ENCODE results near the gene RAI1.
"Not testable (repeated sequence)": the region's sequence is repeated elsewhere in the genome, so short reads cannot be mapped to it uniquely, and the experiment has no call there.

Gene RAI1, protein sequence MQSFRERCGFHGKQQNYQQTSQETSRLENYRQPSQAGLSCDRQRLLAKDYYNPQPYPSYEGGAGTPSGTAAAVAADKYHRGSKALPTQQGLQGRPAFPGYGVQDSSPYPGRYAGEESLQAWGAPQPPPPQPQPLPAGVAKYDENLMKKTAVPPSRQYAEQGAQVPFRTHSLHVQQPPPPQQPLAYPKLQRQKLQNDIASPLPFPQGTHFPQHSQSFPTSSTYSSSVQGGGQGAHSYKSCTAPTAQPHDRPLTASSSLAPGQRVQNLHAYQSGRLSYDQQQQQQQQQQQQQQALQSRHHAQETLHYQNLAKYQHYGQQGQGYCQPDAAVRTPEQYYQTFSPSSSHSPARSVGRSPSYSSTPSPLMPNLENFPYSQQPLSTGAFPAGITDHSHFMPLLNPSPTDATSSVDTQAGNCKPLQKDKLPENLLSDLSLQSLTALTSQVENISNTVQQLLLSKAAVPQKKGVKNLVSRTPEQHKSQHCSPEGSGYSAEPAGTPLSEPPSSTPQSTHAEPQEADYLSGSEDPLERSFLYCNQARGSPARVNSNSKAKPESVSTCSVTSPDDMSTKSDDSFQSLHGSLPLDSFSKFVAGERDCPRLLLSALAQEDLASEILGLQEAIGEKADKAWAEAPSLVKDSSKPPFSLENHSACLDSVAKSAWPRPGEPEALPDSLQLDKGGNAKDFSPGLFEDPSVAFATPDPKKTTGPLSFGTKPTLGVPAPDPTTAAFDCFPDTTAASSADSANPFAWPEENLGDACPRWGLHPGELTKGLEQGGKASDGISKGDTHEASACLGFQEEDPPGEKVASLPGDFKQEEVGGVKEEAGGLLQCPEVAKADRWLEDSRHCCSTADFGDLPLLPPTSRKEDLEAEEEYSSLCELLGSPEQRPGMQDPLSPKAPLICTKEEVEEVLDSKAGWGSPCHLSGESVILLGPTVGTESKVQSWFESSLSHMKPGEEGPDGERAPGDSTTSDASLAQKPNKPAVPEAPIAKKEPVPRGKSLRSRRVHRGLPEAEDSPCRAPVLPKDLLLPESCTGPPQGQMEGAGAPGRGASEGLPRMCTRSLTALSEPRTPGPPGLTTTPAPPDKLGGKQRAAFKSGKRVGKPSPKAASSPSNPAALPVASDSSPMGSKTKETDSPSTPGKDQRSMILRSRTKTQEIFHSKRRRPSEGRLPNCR (N-terminal part only)

DNA sequence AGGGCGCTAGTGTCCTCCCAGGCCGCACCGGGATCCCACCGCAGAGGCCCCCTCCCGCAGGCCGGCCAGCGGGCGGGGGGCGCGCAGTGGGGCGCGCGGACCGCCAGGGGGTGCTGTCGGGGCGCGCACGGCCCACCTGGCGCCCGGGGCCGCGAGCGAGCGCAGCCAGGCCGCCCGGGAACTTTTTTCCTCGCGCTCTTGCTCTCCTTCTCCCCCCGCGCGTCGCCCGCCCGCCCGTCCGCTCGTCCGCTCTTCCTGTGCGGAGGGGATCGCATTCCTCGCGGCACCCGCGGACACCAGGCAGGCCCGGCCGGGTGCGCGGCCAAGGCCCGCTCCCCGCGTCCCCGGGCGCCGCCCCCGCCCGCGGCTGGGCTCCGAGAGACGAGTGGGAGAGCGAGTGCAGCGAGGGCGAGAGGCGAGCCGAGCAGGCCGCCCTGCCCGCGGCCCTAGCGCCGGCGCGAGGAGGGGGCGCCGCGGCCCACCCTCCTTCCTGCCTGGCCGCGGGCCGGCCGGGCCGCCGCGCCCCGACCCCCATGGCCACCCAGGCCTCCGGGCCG is at the start of gene RAI1:
TSS of gene RAI1 (plus strand) at position 272 of the 557 bp plus-strand sequence. CDS start 111,491 bp downstream, outside the sequence.
- peak; percentile 91 for DNase-seq (ENCODE audit: low read depth)

DNA sequence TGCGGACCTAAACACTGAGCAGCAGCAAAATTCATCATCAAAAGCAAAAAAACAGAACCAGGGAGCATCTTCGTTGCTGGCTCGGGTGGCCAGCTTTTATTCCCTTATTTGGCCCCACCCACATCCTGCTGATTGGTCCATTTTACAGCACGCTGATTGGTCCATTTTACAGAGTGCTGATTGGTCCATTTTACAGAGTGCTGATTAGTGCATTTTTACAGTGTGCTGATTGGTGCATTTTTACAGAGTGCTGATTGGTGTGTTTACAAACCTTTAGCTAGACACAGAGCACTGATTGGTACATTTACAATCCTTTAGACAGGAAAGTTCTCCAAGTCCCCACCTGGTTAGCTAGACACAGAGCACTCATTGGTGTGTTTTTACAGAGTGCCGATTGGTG is 48.6 kb upstream of the RAI1 start:
- DNase-seq (ENCODE audit: low read depth), result peak; percentile 19

DNA sequence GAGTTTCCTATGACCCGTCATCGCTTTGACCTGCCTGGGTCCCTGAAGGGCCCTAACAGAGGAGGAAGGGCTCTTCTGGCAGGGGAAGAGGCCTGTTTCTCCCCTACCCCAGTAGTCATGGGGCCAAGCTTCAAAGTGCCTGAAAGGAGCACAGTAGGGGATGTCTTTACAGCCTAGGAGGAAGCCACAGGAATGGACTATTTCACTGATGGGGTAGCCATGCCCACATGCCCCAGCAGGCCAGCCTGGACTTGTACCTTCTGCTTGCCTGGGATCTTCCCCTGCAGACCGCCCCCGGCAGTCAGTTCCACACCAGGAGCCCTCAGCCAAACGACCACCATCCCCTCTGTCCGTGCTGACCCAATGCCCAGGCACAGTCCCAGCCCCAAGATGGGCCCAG is 47.9 kb upstream of the RAI1 start:
- no peak for DNase-seq (ENCODE audit: low read depth)

DNA sequence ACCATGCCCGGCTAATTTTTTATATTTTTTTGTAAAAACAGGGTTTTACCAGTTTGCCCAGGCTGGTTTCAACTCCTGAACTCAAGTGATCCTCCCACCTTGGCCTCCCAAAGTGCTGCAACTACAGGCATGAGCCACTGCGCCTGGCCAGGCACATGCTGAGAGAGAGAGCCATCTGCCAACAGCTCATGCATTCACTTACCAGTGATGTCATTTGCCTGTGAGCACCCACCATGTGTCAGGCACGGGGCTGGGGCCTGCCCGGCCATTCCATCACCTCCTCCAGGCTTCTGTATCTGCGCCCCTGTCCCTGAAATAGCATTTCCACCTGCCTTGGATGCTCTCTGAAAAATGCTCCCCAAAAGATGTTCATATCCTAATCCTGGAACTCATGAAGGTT is 46.1 kb upstream of the RAI1 start:
- peak; percentile 24 for DNase-seq (ENCODE audit: low read depth)

DNA sequence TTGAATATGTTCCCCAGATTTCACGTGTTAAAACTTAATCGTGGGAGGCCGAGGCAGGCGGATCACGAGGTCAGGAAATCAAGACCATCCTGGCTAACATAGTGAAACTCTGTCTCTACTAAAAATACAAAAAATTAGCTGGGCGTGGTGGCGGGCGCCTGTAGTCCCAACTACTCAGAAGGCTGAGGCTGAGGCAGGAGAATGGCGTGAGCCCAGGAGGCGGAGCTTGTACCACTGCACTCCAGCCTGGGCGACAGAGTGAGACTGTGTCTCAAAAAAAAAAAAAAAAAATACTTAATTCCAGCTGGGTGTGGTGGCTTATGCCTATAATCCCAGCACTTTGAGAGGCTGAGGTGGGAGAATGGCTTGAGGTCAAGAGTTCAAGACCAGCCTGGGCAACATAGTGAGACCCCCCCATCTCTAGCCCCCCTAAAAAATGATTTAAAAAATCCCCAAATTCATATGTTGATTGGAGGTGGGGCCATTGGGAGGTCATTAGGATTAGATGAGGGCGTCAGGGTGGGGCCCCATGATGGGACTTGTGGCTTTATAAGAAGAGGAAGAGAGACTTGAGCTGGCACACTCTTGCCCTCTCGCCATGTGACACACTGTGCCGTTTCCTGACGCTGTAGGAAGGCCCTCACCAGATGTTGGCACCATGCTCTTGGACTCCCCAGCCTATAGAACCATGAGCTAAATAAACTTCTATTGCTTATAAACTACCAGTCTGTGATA is 45.6 kb upstream of the RAI1 start:
- not testable (repeated sequence) for DNase-seq (ENCODE audit: low read depth)

DNA sequence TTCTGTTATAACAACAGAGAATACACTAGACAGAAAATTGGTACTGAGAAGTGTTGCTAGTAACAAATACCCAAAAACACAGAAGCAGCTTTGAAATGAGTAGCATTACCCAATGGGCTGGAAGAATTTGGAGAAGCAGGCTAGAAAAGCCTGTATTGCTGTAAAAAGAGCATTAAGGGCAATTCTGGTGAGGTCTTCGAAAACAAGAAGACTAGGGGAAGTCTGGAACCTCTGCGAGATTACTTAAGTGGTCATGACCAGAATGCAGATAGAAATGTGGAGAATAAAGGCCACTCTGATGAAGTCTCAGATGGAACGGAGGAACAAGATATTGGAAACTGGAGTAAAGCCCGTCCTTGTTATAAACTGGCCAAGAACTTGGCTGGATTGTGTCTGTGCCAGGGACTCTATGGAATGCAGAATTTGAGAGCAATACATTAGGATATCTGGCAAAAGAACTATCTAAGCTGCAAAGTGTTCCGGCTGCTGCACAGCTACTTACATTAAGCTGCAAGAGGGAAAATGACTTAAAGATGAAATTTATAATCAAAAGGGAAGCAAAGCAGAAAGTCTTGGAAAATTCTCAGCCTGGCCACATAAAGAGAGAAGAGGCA is 44.9 kb upstream of the RAI1 start:
- no peak for DNase-seq (ENCODE audit: low read depth)

DNA sequence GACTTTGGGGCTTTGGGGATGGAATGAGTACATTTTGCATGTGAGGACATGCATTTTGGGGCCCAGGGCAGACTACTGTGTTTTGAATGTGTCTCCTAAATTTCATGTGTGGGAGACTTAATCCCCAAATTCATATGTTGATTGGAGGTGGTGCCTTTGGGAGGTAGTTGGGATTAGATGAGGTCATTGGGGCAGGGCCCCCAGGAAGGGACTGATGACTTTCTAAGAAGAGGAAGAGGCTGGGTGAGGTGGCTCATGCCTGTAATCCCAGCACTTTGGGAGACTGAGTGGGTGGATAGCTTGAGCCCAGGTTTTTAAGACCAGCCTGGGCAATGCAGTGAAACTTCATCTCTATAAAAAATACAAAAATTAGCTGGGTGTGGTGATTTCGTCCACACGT is 42.8 kb upstream of the RAI1 start:
- no peak for DNase-seq (ENCODE audit: low read depth)

DNA sequence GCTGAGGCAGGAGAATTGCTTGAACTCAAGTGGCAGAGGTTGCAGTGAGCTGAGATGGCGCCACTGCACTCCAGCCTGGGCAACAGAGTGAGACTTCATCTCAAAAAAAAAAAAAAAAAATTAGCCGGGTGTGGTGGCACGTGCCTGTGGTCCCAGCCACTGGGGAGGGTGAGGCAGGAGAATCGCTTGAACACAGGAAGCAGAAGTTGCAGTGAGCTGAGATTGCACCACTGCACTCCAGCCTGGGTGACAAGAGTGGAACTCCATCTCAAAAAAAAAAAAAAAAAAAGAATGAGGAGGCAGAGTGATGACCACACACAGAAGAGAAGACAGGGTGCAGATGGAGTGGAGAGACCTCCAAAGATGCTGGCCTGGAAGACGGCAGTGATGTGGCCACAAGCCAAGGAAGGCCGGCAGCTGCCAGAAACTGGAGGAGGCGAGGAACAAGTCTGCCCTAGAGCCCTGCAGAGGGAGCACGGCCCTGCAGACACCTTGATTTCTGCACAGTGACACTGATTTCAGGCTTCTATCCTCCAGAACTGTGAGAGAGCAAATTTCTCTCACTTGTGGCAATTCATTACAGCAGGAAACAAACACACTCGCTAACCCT is 41.5 kb upstream of the RAI1 start:
- DNase-seq (ENCODE audit: low read depth), result not testable (repeated sequence)

DNA sequence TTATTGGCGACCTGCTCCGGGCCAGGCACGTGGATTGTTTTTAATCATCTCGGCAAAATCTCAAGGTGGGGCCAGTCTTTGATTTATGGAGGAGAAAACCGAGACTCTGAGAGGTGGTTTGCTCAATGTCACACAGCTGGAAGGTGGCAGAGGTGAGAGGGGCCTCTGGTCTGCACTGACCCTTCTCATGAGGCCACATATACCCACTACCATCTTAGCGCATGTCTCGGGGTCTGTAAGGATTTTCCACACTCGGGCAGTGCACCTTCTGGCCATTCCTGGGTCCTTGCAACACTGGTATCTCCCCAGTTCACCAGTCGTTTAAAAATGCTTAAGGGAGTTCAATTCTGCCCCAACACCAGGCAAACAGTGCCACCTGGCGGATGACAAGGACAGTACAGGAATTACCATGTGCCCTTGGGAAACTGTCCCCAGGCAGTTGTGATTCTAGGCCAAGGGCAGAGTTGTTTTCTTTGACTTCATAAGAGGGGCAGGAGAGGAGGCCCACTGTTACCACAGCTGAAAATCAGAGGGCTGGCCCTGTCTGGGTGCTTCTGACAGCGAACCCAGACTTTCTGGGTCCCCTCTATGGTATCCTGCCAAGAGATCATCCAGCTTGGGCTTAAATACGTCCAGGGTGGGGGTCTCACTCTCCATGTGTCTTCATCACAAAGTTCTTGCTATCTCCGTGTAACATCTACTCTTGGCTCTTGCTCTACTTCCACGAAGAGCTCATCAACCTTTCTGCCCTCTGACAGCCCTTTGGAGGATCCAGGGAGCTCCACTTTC is 39.4 kb upstream of the RAI1 start:
- DNase-seq (ENCODE audit: low read depth), result peak; percentile 79

DNA sequence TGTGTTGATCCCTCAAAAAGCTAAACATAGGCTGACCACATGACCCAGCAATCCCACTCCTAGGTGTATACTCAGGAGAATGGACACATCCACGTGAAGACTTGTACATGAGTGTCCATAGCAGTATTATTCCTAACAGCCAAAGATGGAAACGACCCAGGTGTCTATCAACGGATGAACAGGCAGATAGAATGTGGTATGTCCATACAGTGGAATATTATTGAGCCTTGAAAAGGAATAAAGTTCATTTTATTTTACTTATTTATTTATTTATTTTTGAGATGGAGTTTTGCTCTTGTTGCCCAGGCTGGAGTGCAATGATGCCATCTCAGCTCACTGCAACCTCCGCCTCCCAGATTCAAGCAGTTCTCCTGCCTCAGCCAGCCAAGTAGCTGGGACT is 36.1 kb upstream of the RAI1 start:
- DNase-seq (ENCODE audit: low read depth), result not testable (repeated sequence)

DNA sequence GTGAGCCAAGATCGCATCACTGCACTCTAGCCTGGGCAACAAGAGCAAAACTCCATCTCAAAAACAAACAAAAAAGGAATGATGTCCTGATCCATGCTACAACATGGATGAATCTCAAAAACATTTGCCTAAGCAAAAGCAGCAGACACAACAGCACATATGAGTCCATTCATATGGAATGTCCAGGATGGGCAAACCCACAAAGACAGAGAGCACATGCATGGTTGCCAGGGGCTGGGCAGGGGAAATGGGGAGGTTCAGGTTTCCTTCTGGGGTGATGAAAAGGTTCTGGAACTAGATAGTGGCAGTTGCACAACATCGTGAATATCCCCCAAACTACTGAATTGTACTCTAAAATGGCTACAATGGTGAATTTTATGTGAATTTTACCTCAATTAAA is 35.3 kb upstream of the RAI1 start:
- no peak for DNase-seq (ENCODE audit: low read depth)

DNA sequence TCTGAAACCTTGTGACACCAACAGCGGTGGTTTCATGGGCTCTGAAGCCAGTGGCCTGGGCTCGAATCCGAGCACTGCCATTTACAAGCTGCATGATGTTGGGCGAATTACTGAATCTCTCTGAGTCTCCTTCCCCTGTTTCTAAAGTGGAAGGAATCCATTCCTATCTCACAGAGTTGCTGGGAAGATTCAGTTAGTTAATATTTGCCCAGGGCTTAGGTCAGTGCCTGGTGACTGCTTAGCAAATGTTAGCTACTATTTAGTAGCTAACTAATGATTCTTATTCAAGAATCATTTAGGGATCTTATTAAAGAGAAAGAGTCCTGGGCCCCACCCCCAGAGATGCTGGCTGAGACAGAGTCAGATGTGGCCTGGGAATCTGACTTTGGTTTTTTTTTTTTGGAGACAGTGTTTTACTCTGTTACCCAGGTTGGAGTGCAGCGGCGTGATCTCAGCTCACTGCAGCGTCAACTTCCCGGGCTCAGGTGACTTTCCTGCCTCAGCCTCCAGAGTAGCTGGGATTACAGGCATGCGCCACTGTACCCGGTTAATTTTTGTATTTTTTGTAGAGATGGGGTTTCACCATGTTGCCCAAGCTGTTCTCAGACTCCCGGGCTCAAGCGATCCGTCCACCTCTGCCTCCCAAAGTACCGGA is 33.6 kb upstream of the RAI1 start:
- DNase-seq (ENCODE audit: low read depth), result no peak

DNA sequence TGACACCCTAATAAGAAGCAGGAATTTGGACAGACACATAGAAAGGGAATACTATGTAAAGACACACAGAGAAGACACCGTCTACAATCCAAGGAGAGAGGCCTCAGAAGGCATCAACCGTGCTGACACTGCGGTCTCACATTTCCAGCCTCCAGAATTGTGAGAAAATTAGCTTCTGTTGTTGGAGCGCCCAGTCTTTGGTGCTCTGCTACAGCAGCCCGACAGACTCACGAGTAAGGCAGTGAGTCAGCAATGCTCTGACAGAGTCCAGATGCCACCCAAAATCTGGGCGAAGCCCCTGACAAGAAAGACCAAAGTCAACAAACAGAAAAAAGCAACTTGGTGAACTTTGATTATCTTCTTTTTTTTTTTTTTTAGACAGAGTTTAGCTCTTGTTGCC is 32.5 kb upstream of the RAI1 start:
- no peak for DNase-seq (ENCODE audit: low read depth)

DNA sequence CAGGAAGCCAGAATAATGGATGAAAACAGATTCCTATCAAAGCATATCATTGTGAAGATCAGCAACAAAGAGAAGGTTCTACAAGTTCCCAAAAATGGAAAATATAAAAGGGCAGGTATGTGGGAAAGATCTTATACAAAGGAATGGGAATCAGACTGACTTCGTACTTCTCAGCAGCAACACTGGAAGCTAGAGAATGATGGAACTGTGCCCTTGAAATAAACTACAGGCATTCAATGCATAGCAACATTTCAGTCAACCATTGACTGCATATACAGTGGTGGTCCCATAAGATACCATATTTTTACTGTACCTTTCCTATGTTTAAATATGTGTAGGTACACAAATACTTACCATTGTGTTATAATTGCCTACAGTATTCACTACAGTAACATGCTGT is 30.3 kb upstream of the RAI1 start:
- DNase-seq (ENCODE audit: low read depth), result no peak

DNA sequence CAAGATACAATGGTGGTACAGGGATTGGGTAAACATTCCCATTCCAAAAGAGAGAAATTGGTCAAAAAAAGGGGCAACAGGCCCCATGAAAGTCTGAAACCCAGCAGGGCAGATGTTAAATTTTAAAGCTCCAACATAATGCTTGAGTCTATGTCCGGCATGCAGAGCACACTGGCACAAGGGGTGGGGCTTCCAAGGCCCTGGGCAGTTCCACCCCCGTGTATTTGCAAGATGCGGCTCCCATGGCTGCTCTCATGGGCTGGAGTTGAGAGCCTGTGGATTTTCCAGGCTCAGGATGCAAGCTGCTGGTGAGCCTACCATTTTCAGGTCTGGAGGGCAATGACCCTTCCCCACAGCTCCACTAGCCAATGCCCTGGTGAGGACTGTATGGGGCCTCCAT is 27.9 kb upstream of the RAI1 start:
- DNase-seq (ENCODE audit: low read depth), result no peak

DNA sequence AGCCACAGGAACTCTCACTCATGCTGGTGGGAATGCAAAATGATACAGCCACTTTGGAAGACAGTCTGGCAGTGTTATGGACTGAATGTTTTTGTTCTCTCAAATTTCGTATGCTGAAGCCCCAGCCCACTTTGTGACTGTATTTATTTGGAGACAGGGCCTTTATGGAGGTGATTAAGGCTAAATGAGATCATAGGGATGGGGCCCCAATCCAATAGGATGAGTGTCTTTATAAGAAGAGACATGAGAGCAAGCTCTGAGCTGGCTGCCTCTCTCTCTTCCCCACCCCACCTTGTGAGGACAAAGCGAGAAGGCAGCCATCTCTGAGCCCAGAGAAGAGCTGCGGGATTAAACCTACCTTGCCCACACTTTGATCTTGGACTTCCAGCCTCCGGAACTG is 21.9 kb upstream of the RAI1 start:
- no peak for DNase-seq (ENCODE audit: low read depth)

DNA sequence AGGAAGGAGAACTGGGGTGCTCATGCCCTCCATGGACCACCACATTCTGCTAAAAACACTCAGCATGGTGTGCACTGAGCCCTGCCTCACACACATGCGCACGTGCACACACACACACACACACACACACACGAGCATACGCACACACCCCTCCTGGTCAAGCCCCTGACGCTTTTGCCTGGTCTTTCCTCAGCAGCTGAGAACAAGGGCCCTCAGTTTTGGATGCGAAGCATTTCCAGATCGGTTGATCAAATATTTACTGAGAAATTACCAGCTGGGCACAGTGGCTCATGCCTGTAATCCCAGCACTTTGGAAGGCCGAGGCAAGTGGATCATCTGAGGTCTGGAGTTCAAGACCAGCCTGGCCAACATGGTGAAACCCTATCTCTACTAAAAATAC is 20.1 kb upstream of the RAI1 start:
- DNase-seq (ENCODE audit: low read depth), result no peak

DNA sequence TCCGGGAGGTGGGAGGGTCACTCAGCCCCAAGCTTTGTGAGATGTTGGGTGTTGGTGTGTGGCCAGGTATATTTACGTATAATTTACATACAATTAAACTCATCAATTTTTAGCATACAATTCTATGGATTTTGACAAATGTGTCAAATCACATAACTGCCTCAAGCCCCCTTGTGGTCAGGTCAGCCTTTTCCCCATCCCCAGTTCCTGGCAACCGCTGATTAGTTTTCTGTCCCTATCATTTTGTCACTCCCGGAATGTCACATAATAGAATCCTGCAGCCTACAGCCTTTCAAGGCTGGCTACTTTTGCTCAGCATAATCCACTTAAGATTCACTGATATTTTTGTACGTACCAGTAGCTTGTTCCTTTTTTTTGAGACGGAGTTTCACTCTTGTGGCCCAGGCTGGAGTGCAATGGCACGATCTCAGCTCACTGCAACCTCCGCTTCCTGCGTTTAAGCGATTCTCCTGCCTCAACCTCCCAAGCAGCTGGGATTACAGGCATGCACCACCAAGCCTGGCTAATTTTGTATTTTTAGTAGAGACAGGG is 19.3 kb upstream of the RAI1 start:
- no peak for DNase-seq (ENCODE audit: low read depth)
